Astrocyte (in vitro differentiated cells and primary cell): Measurements from ENCODE around the gene SATB2. TPM values are rescaled to one million over a fixed set of nuclear protein-coding genes. Genes with fewer than 3 reads are reported as not detected.

Source experiments
- DNase-seq: peaks from one replicate; pipeline ENCODE4 v3.0.0-alpha.2; 2010; ENCODE audit warnings: low read depth
- FAIRE-seq: peaks from 2 replicates; lab custom pipeline; 2011; peaks lifted over from hg19 to GRCh38; lab: Jason Lieb, UNC
- H2AFZ ChIP-seq: 2 replicates; pipeline ENCODE4 v1.6.0; 2012; ENCODE audit warnings: low read depth, low read length, inconsistent platforms
- H3K27ac ChIP-seq: 2 replicates; pipeline ENCODE4 v1.5.1; 2011; ENCODE audit warnings: low read depth, low read length, inconsistent platforms
- H3K27me3 ChIP-seq: 2 replicates; pipeline ENCODE4 v1.6.0; 2011; ENCODE audit warnings: low read length, inconsistent platforms; ENCODE audit not compliant: insufficient read depth
- H3K36me3 ChIP-seq: 2 replicates; pipeline ENCODE4 v1.5.1; 2011; ENCODE audit warnings: low read length, inconsistent platforms; ENCODE audit not compliant: insufficient read depth
- H3K4me1 ChIP-seq: 2 replicates; pipeline ENCODE4 v1.5.1; 2011; ENCODE audit warnings: low read length, inconsistent platforms; ENCODE audit not compliant: insufficient read depth
- H3K4me2 ChIP-seq: 2 replicates; pipeline ENCODE4 v1.6.0; 2012; ENCODE audit warnings: low read length, inconsistent platforms
- H3K4me3 ChIP-seq: 2 replicates; pipeline ENCODE4 v1.5.1; 2011; ENCODE audit warnings: low read depth, mild to moderate bottlenecking, low read length, inconsistent platforms; ENCODE audit not compliant: insufficient read depth
- H3K79me2 ChIP-seq: 2 replicates; pipeline ENCODE4 v1.6.0; 2012; ENCODE audit warnings: mild to moderate bottlenecking, low read length, inconsistent platforms; ENCODE audit not compliant: insufficient read depth
- H3K9ac ChIP-seq: 2 replicates; pipeline ENCODE4 v1.6.0; 2012; ENCODE audit warnings: mild to moderate bottlenecking, low read length, inconsistent platforms
- H3K9me3 ChIP-seq: 2 replicates; pipeline ENCODE4 v1.5.1; 2012; ENCODE audit warnings: low read depth, mild to moderate bottlenecking, low read length, inconsistent platforms; ENCODE audit not compliant: insufficient read depth
- H4K20me1 ChIP-seq: 2 replicates; pipeline ENCODE4 v1.6.0; 2012; ENCODE audit warnings: low read length, inconsistent platforms; ENCODE audit not compliant: insufficient read depth
- H3K27ac Mint-ChIP-seq: one replicate; pipeline ENCODE4 v1.8.0; 2021; ENCODE audit warnings: mild to moderate bottlenecking, mixed read lengths; ENCODE audit not compliant: unreplicated experiment
- H3K27me3 Mint-ChIP-seq: one replicate; pipeline ENCODE4 v1.8.0; 2021; ENCODE audit warnings: low read depth, mixed read lengths; ENCODE audit not compliant: unreplicated experiment
- H3K36me3 Mint-ChIP-seq: one replicate; pipeline ENCODE4 v1.8.0; 2021; ENCODE audit warnings: low read depth, mixed read lengths; ENCODE audit not compliant: unreplicated experiment
- H3K4me1 Mint-ChIP-seq: one replicate; pipeline ENCODE4 v1.8.0; 2021; ENCODE audit warnings: low read depth, mixed read lengths; ENCODE audit not compliant: unreplicated experiment
- H3K4me3 Mint-ChIP-seq: one replicate; pipeline ENCODE4 v1.8.0; 2021; ENCODE audit warnings: mild to moderate bottlenecking, moderate library complexity, mixed read lengths; ENCODE audit not compliant: unreplicated experiment
- H3K9me3 Mint-ChIP-seq: one replicate; pipeline ENCODE4 v1.8.0; 2021; ENCODE audit warnings: mild to moderate bottlenecking, mixed read lengths; ENCODE audit not compliant: unreplicated experiment
- EZH2 ChIP-seq: IDR thresholded peaks from 2 replicates; pipeline ENCODE4 v1.6.1; 2012; ENCODE audit warnings: mild to moderate bottlenecking, low read length, inconsistent platforms; ENCODE audit not compliant: insufficient read depth
- total RNA-seq: library from RNA; stranded (reverse); gene quantifications from 2 replicates; pipeline ENCODE4 v1.2.1, GENCODE V29; 2021
- TF ChIP-seq, protein P1 (sequence below): IDR thresholded peaks from 2 replicates; pipeline ENCODE4 v1.5.1; 2011; ENCODE audit warnings: low read depth, mild to moderate bottlenecking, inconsistent platforms, low read length, moderate library complexity; ENCODE audit not compliant: insufficient read depth

The SATB2 gene
- total RNA-seq, 1 donor from 2014 or later: 12.3 TPM

DNA sequence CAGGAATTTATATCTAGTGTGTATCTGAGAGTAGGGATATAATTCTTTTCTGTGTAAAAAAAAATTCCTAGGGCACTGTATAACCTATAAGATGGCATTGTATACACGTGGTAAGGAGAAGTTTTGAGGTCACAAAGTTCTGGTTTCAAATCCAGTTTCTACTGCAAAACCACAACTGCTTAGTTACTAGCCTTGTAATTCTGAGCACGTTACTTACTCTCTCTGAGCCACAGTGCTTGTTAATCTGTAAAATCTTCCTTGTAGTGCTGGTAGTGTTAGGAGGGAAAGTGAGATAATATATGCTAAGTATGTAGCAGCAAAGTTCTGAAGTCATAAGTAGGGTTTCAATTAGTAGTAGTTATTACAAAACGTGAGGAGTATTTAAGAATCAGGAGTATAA is 175.4 kb downstream of the SATB2 start:
- DNase-seq: no peak
- Histone ChIP-seq H3K27ac (no peak overlapping the region), H3K9ac (no peak overlapping the region), H3K4me3 (no peak overlapping the region), H3K79me2 (no peaks in the 10 kb centered on the region), H2AFZ (no peak overlapping the region), H3K4me1 (peaks cover 8% of the 10 kb centered on the region), H3K4me2 (no peak overlapping the region), H3K27me3 (no peaks in the 10 kb centered on the region), H3K9me3 (no peaks in the 10 kb centered on the region), H4K20me1 (no peaks in the 10 kb centered on the region), H3K36me3 (no peaks in the 10 kb centered on the region)
- Mint-ChIP-seq H3K27me3 (no peaks in the 10 kb centered on the region), H3K36me3 (no peaks in the 10 kb centered on the region), H3K9me3 (no peaks in the 10 kb centered on the region), H3K4me3 (no peak overlapping the region), H3K27ac (no peak overlapping the region), H3K4me1 (peaks cover 3% of the 10 kb centered on the region)
- TF ChIP-seq EZH2: no peak
- TF ChIP-seq, protein P1, sequence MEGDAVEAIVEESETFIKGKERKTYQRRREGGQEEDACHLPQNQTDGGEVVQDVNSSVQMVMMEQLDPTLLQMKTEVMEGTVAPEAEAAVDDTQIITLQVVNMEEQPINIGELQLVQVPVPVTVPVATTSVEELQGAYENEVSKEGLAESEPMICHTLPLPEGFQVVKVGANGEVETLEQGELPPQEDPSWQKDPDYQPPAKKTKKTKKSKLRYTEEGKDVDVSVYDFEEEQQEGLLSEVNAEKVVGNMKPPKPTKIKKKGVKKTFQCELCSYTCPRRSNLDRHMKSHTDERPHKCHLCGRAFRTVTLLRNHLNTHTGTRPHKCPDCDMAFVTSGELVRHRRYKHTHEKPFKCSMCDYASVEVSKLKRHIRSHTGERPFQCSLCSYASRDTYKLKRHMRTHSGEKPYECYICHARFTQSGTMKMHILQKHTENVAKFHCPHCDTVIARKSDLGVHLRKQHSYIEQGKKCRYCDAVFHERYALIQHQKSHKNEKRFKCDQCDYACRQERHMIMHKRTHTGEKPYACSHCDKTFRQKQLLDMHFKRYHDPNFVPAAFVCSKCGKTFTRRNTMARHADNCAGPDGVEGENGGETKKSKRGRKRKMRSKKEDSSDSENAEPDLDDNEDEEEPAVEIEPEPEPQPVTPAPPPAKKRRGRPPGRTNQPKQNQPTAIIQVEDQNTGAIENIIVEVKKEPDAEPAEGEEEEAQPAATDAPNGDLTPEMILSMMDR: no peak
- FAIRE-seq: no peak

DNA sequence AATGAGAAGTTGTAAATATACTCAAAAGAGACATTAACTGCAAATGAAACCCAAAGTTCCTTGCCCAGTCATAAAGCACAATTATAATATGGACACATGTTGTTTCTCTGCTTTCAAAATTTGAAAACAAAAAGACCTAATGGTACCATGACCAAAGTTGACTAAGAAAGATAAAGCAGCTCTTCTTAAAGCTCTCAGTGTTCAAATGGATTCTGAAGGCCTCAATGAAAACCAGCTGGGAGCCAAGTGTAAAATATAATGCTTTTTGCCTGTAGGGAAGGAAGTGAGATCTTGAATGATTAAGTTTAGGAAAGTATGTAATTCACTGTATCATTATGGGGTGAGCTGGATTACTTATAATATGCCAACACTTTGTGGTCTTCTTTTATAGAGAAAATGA is 178.6 kb downstream of the SATB2 start:
- Histone ChIP-seq H3K79me2 (no peaks in the 10 kb centered on the region), H3K4me3 (no peak overlapping the region), H3K9ac (no peak overlapping the region), H4K20me1 (no peaks in the 10 kb centered on the region), H3K27me3 (no peaks in the 10 kb centered on the region), H2AFZ (no peak overlapping the region), H3K36me3 (no peaks in the 10 kb centered on the region), H3K27ac (no peak overlapping the region), H3K4me1 (peaks cover 8% of the 10 kb centered on the region), H3K9me3 (no peaks in the 10 kb centered on the region), H3K4me2 (no peak overlapping the region)
- TF ChIP-seq, protein P1: no peak
- TF ChIP-seq EZH2: no peak
- FAIRE-seq (peak; percentile 26), DNase-seq (no peak)
- Mint-ChIP-seq H3K27ac (no peak overlapping the region), H3K9me3 (no peaks in the 10 kb centered on the region), H3K36me3 (no peaks in the 10 kb centered on the region), H3K4me3 (no peak overlapping the region), H3K27me3 (no peaks in the 10 kb centered on the region), H3K4me1 (peaks cover 3% of the 10 kb centered on the region)

DNA sequence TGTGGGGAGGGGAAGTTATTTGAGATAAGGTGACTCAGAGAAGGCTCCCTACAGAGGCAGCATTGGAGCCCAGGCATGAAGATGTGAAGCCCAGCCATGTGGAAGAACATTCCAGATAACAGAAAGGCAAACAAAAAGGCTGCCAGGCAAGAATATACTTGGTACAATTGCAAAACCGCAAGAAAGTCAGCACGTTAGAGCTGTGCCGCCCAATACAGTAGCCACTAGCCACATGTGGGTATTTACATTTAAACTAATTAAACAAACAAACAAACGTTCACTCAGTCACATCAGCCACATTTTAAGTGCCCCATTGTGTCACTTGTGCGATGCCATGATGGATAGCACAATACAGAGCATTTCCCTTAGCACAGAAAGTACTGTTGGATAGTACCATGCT is 179.6 kb downstream of the SATB2 start:
- Histone ChIP-seq H3K27me3 (no peaks in the 10 kb centered on the region), H3K9ac (no peak overlapping the region), H3K36me3 (no peaks in the 10 kb centered on the region), H3K4me2 (peak overlapping the region; percentile 50), H3K4me3 (no peak overlapping the region), H3K4me1 (peaks cover 14% of the 10 kb centered on the region), H3K79me2 (no peaks in the 10 kb centered on the region), H4K20me1 (no peaks in the 10 kb centered on the region), H2AFZ (no peak overlapping the region), H3K9me3 (no peaks in the 10 kb centered on the region), H3K27ac (no peak overlapping the region)
- H3K4me1 Mint-ChIP-seq: peaks cover 4% of the 10 kb centered on the region
- no peak for TF ChIP-seq EZH2
- TF ChIP-seq, protein P1: no peak
- H3K9me3 Mint-ChIP-seq: no peaks in the 10 kb centered on the region
- H3K36me3 Mint-ChIP-seq: no peaks in the 10 kb centered on the region
- FAIRE-seq: no peak
- no peak overlapping the region for H3K27ac Mint-ChIP-seq
- DNase-seq: peak; percentile 94
- H3K4me3 Mint-ChIP-seq: no peak overlapping the region
- no peaks in the 10 kb centered on the region for H3K27me3 Mint-ChIP-seq
